ENCODE results near the gene GPR183. TPM values are rescaled to one million over a fixed set of nuclear protein-coding genes. Genes with fewer than 3 reads are reported as not detected.
A peak's percentile ranks its signal among the peaks of the same experiment; 100 is the strongest.

The GPR183 gene
- total RNA-seq, 4 donors from 2014 or later = 3.0 to 14.6 (median 6.5) TPM

GRCh38 chr13:99354371-99354951 is 47.3 kb upstream of the GPR183 start:
- no peak overlapping the region for H3K4me3 ChIP-seq
- H3K27ac ChIP-seq = peak overlapping the region; percentile 5 to 80 (median 76)
- H3K9me3 ChIP-seq = no peaks in the 10 kb centered on the region
- peaks cover 0 to 10% (median 0%) of the 10 kb centered on the region in 4 donors for H3K36me3 ChIP-seq
- DNase-seq = no peak
- peaks cover 0 to 27% (median 8%) of the 10 kb centered on the region in 4 donors for H3K4me1 ChIP-seq
- no peak for TF ChIP-seq EP300 (IDR thresholded peaks at IDR 0.05; ENCODE audit: low read depth)
- no peak for TF ChIP-seq CTCF (IDR thresholded peaks at IDR 0.05)
- TF ChIP-seq POLR2A (IDR thresholded peaks at IDR 0.05) = no peak
- no peak for TF ChIP-seq POLR2AphosphoS5 (IDR thresholded peaks at IDR 0.05)
- intact Hi-C loops (cut with DNase I; ENCODE audit: low total_unique reads) = no loop called here
- in situ Hi-C loops (cut with MboI; ENCODE audit: low pct_ligation_motif_present in 1 of 4, low pct_unique_long_range_greater_than_20kb in 1 of 4, low sequenced_read_pairs in 3 of 4) = no loop called here
- WGBS, 2 donors (ENCODE audit: low coverage in 1 of 2) = 59 to 64% methylated on average over 3 to 8 of the region's 8 CpGs
- H3K27me3 ChIP-seq = no peaks in the 10 kb centered on the region

GRCh38 chr13:99353836-99354235 is 46.6 kb upstream of the GPR183 start:
- Histone ChIP-seq H3K4me3 (no peak overlapping the region), H3K27me3 (no peaks in the 10 kb centered on the region), H3K36me3 (peaks cover 0 to 10% (median 0%) of the 10 kb centered on the region in 4 donors), H3K9me3 (no peaks in the 10 kb centered on the region), H3K4me1 (peaks cover 0 to 27% (median 8%) of the 10 kb centered on the region in 4 donors), H3K27ac (peak overlapping the region in 3 of 4 donors; percentile 5 to 80 (median 79))
- TF ChIP-seq EP300 (IDR thresholded peaks at IDR 0.05; ENCODE audit: low read depth) = no peak
- TF ChIP-seq POLR2A (IDR thresholded peaks at IDR 0.05) = no peak
- no peak for TF ChIP-seq POLR2AphosphoS5 (IDR thresholded peaks at IDR 0.05)
- TF ChIP-seq CTCF (IDR thresholded peaks at IDR 0.05) = no peak
- intact Hi-C loops (cut with DNase I; ENCODE audit: low total_unique reads) = no loop called here
- DNase-seq = no peak
- 95% methylated on average over 8 of the region's 8 CpGs; no CpG with 5 or more reads in 1 of the 2 donors for WGBS, 2 donors (ENCODE audit: low coverage in 1 of 2)
- in situ Hi-C loops (cut with MboI; ENCODE audit: low pct_ligation_motif_present in 1 of 4, low pct_unique_long_range_greater_than_20kb in 1 of 4, low sequenced_read_pairs in 3 of 4) = no loop called here

- H3K9me3 ChIP-seq = no peaks in the 10 kb centered on the region
- WGBS, 2 donors (ENCODE audit: low coverage in 1 of 2) = 69 to 100% methylated on average over 2 of the region's 2 CpGs
- peaks cover 0 to 27% (median 8%) of the 10 kb centered on the region in 4 donors for H3K4me1 ChIP-seq
- peaks cover 0 to 10% (median 0%) of the 10 kb centered on the region in 4 donors for H3K36me3 ChIP-seq
- in situ Hi-C loops (cut with MboI; ENCODE audit: low pct_ligation_motif_present in 1 of 4, low pct_unique_long_range_greater_than_20kb in 1 of 4, low sequenced_read_pairs in 3 of 4) = no loop called here
- no peak for DNase-seq
- TF ChIP-seq CTCF (IDR thresholded peaks at IDR 0.05) = no peak
- no peak for TF ChIP-seq POLR2AphosphoS5 (IDR thresholded peaks at IDR 0.05)
- TF ChIP-seq EP300 (IDR thresholded peaks at IDR 0.05; ENCODE audit: low read depth) = no peak
- no peaks in the 10 kb centered on the region for H3K27me3 ChIP-seq
- H3K27ac ChIP-seq = peak overlapping the region in 1 of 4 donors; percentile 7
- no peak overlapping the region for H3K4me3 ChIP-seq
- intact Hi-C loops (cut with DNase I; ENCODE audit: low total_unique reads) = no loop called here
These were observed 46.0 kb upstream of the GPR183 start for GRCh38 chr13:99353246-99353600.

- Histone ChIP-seq H3K27me3 (no peaks in the 10 kb centered on the region), H3K9me3 (no peaks in the 10 kb centered on the region), H3K27ac (peak overlapping the region in 2 of 4 donors; percentile 7 to 13), H3K36me3 (peaks cover 0 to 10% (median 0%) of the 10 kb centered on the region in 4 donors), H3K4me1 (peaks cover 0 to 25% (median 8%) of the 10 kb centered on the region in 4 donors), H3K4me3 (no peak overlapping the region)
- TF ChIP-seq POLR2A (IDR thresholded peaks at IDR 0.05) (no peak), POLR2AphosphoS5 (IDR thresholded peaks at IDR 0.05) (no peak), EP300 (IDR thresholded peaks at IDR 0.05; ENCODE audit: low read depth) (no peak), CTCF (IDR thresholded peaks at IDR 0.05) (no peak)
- 72 to 83% methylated on average over 4 to 17 of the region's 17 CpGs for WGBS, 2 donors (ENCODE audit: low coverage in 1 of 2)
- in situ Hi-C loops (cut with MboI; ENCODE audit: low pct_ligation_motif_present in 1 of 4, low pct_unique_long_range_greater_than_20kb in 1 of 4, low sequenced_read_pairs in 3 of 4) = no loop called here
- intact Hi-C loops (cut with DNase I; ENCODE audit: low total_unique reads) = no loop called here
- DNase-seq = no peak
These were observed 45.4 kb upstream of the GPR183 start for GRCh38 chr13:99352351-99353245.

Measured in transverse colon (tissue), 4 donors.